HG02571 (cell line): ENCODE results near the gene PC.
A peak's percentile ranks its signal among the peaks of the same experiment; 100 is the strongest.

ENCODE experiments used
- ATAC-seq: cut with Tn5 transposase; IDR thresholded peaks from one replicate; pipeline ENCODE4 v1.9.1; 2021; ENCODE audit warnings: mild to moderate bottlenecking, moderate library complexity; ENCODE audit not compliant: unreplicated experiment

The PC gene

GRCh38 chr11:66870131-66870530 lies 88.1 kb downstream of the PC start:
- no peak for ATAC-seq

DNA sequence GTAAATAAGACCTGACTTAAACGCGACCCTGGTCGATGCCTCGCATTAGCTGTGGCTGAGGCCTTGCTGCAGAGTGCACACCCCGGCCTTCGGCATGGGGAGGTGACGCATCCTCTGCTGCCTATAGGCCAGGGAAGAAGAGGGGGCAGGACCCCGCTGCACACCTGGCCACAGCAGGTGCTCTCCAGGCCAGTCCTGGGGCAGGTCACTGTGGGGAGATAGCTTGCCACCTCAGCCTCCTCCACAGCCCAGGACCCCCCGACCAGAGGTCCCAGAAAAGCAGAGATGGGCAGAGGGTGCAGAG lies 88.7 kb downstream of the PC start:
- ATAC-seq, result no peak

DNA sequence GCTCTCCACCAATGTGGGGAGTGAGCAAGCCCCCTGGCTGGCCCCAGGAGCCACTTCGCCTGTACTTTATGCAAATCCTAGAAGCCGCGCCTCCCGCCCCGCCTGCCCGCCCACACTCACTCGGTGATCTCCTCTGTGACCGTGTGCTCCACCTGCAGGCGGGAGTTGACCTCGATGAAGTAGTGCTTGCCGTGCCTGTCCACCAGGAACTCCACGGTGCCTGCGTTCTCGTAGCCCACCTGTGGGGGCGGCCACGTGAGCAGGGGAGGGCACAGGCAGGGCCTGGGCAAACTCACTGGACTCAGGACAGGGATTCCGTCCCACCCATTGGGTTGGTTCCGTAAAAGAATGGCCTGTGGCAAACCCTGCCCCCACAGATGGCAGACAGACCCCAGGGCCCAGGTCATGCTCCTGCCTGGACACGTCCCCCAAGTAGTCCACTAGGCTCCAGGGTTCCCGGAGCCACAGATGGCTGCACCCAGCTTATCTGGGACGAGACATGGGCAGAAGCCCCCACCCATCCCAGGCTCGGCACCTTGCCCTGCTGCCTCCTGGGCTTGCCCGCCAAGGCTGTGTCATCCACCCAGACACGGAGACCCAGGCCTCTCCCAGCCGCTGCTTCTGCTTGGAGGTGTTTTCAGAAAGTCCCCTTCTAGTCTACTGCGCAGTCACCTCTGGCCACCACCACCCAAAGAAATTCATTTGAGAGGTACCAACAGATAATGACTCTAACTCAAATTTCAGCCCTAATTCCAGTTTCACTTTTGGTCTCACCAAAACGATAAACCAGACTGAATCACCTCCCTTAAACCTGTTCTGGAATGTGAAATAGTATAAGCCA lies 89.2 kb downstream of the PC start:
- peak; percentile 63 for ATAC-seq

DNA sequence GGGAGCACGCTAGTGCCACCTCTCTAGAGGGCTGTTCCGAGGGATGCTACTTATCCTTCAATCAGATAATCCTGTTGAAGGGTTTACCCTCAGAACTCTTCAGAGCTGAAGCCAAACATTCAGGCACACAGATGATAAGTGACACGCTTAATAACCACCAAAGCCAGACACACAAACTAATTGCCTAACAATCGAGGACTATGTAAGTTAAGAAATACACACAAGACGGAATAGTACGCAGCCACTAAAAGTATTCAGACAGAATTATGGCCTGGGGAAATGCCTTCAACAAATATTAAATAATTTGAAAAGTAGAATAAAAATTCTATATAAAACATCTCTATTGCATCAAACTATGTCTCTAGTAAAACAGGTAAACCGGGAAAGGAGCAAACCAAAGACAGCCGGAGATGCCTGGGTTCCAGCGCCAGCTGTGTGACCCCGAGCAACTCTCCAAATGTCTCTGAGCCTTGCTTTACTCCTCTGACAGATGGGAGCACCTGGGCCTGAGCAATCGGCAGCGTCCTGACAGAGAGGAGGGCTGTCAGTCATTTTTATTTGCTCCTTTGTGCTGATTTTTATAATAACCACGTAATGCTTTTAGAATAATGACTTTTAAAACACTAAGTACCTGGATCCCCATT lies 90.0 kb downstream of the PC start:
- ATAC-seq, result no peak

DNA sequence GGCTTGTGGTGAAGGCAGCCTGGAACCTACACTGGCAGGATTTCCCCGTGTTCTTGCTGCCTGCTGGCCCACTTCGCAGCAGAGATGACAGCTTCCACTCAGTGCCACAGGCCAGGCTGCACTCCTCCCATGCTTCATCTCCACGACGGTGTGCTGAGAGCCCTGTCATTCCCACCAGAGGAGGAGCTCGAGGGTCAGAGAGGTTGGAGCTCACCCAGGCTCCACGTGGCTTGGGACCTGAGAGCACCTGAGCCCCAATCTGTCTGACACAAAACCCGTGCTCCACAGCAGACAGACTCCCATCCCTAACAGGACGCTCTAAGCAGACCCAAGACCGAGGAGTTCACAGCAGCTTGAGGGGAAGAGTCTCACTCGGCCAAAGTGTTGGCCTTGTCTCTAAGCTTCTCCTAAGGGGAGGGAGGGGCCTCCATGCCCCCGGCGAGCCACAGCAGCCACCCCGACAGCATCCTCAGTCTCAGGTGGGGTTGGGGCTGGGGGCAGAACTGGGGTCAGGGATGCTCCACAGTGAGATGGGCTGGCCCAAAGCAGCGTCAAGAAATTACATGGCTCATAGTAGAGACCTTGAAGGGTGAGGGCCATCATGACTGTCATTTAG lies 90.7 kb downstream of the PC start:
- ATAC-seq, result no peak

GRCh38 chr11:66866511-66866986 lies 91.6 kb downstream of the PC start:
- no peak for ATAC-seq

GRCh38 chr11:66866007-66866406 lies 92.2 kb downstream of the PC start:
- no peak for ATAC-seq

DNA sequence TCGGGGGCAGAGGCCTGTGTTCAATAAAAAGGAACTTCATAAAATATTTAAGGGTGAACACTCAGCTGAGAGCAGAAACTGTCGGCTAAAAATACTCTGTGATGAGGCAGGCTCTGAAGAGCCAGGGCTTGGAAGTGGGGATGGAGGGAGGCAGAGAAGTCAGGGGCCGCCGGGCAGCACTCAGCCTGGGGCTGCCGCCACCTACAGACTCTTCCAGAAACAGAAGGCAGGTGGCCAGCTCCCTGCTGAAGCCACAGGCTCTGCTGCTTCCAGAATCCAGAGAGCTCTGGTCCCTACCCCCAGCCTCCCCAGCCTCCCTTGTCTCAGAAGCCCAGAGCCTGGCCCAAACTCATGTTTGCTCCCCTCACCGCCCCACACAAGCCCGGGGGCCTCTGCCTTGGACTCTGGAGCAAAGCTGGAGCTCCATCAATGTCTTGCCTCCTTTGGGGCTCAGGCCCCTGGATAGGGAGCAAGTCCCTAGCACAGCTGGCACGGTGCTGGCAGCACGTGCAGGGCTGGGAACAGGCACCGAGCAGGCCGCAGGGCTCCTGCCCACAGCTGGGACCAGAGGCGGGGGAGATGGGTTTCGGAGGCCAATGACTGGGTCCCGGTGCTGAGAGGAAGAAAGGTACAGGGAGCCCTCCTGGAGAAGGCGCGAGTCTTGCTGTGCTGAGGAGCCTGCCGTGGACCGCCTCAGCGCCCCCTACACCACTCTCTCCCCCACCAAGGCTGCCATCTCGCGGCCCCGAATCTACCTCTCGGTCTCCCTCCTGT lies 93.1 kb downstream of the PC start:
- ATAC-seq, result no peak

- no peak for ATAC-seq
Observed at GRCh38 chr11:66864172-66864901, 93.8 kb downstream of the PC start.

- no peak for ATAC-seq
Observed at GRCh38 chr11:66863428-66864125, 94.6 kb downstream of the PC start.

DNA sequence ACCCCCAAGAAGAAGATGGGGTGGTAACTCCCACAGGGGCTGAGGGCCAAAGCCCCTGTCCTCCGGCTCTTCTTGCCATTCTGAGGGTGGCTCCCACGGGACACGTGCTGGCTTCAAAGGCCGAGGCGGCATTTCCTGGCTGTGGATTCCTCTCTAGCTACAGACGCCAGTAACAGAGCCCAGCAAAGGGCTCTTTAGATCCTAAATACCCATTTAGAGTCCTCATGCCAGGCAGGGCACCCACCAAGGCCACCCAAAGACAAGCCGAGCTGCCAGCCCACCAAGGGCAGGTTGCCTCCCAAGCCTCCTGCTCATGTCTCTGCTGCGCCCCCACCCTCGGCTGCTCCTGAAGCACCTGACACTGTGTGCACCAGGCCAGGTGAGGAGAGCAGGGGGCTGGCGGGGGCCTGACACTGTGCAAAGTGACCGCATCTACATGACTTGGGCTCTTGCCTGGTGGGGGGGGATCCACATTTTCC lies 95.6 kb downstream of the PC start:
- no peak for ATAC-seq

- ATAC-seq, result no peak
Observed at GRCh38 chr11:66861774-66862558, 96.2 kb downstream of the PC start.

DNA sequence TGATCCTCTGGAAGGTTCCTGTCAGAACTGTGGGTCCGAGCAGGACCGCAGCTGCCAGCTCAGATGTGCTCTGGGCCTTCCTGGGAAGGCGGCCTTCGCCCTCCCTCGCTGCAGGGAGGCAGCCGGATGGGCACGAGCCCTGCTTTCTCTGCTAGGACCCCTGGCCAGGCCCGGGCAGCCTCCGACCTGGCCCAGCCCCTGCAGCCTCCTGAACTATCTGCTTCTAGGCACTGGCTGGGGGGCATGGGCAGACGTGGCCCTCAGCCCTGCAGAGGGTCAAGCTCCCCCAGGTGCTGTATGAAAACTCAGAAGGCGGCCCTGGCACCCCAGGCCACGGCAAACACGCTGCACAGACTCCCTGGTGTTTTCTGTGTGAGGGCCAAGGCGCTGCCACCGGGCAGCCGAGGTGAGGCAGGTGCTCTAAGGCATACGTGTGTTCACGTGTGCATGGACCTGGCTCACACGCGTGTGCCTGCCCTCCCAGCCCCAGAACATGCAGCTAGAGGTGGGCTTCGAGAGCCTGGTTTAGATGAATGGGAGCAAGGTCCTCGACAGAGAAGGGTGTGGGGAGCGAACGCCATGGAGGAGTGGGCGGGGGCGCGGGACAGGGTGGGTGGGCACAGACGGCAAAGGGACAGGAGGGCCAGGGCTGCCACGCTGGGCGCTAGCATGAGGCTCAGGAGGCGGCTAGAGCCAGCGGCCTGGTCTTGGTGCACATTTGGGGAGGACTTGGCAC lies 97.0 kb downstream of the PC start:
- ATAC-seq, result no peak

- ATAC-seq, result no peak
Observed at GRCh38 chr11:66860449-66860831, 97.7 kb downstream of the PC start.

DNA sequence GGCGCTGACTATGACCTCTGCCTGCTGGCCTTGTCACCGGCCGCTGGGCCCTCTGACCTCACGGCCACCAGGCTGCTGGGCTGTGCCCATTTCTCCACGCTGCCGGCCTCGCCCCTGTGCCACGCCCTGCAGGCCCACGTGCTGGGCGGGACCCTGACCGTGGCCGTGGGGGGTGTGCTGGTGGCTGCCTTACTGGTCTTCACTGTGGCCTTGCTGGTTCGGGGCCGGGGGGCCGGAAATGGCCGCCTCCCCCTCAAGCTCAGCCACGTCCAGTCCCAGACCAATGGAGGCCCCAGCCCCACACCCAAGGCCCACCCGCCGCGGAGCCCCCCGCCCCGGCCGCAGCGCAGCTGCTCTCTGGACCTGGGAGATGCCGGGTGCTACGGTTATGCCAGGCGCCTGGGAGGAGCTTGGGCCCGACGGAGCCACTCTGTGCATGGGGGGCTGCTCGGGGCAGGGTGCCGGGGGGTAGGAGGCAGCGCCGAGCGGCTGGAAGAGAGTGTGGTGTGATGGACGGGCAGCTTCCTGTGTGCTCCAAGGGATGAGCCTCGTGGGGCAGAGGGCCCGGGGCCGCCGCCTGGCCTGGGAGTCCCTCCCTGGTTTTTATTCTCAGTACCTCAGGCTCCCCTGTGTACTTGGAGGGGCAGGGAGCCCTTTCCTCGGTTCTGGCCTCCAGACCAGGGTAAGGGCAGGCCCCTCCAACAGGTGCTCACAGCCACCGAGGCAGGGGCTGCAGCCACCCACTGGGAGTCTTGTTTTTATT lies 98.3 kb downstream of the PC start:
- no peak for ATAC-seq

- no peak for ATAC-seq
Observed at GRCh38 chr11:66858939-66859685, 99.1 kb downstream of the PC start.
